GM19043 (cell line): Measurements from ENCODE around the gene CCDC178.
"Not testable (repeated sequence)": the region's sequence is repeated elsewhere in the genome, so short reads cannot be mapped to it uniquely, and the experiment has no call there.

Source experiments
- ATAC-seq: cut with Tn5 transposase; IDR thresholded peaks from one replicate; pipeline ENCODE4 v1.9.1; 2021; ENCODE audit warnings: low read depth; ENCODE audit not compliant: unreplicated experiment

Gene CCDC178

GRCh38 chr18:33022370-33022769, 418.2 kb downstream of the CCDC178 start:
- no peak for ATAC-seq

GRCh38 chr18:33020877-33021276, 419.6 kb downstream of the CCDC178 start:
- ATAC-seq: no peak

GRCh38 chr18:33014060-33014796, 426.3 kb downstream of the CCDC178 start:
- no peak for ATAC-seq

GRCh38 chr18:33010149-33010548, 430.4 kb downstream of the CCDC178 start:
- ATAC-seq: no peak

GRCh38 chr18:32998921-32999320, 441.6 kb downstream of the CCDC178 start:
- no peak for ATAC-seq

GRCh38 chr18:32998285-32998684, 442.2 kb downstream of the CCDC178 start:
- ATAC-seq: no peak

GRCh38 chr18:32983721-32984120, 456.8 kb downstream of the CCDC178 start:
- ATAC-seq: no peak

- no peak for ATAC-seq
Measured at GRCh38 chr18:32980896-32981295, 459.6 kb downstream of the CCDC178 start.

- ATAC-seq: no peak
Measured at GRCh38 chr18:32975501-32975900, 465.0 kb downstream of the CCDC178 start.

GRCh38 chr18:32975163-32975436, 465.4 kb downstream of the CCDC178 start:
- ATAC-seq: no peak

- peak; percentile 86 for ATAC-seq
Measured at GRCh38 chr18:32974421-32975162, 465.9 kb downstream of the CCDC178 start.

- no peak for ATAC-seq
Measured at GRCh38 chr18:32968248-32968647, 472.3 kb downstream of the CCDC178 start.

GRCh38 chr18:32966141-32966540, 474.4 kb downstream of the CCDC178 start:
- no peak for ATAC-seq

GRCh38 chr18:32961538-32961937, 479.0 kb downstream of the CCDC178 start:
- no peak for ATAC-seq

- no peak for ATAC-seq
Measured at GRCh38 chr18:32958746-32959145, 481.8 kb downstream of the CCDC178 start.

- ATAC-seq: no peak
Measured at GRCh38 chr18:32956591-32957315, 483.8 kb downstream of the CCDC178 start.

- ATAC-seq: not testable (repeated sequence)
Measured at GRCh38 chr18:32952318-32952717, 488.2 kb downstream of the CCDC178 start.

- ATAC-seq: no peak
Measured at GRCh38 chr18:32937597-32937996, 502.9 kb downstream of the CCDC178 start.

- no peak for ATAC-seq
Measured at GRCh38 chr18:32937066-32937465, 503.5 kb downstream of the CCDC178 start.

GRCh38 chr18:32934201-32934600, 506.3 kb downstream of the CCDC178 start:
- ATAC-seq: no peak

GRCh38 chr18:32930695-32931301, 509.7 kb downstream of the CCDC178 start:
- peak; percentile 99 for ATAC-seq
